ENCODE measurements around the gene TRPC3.

The TRPC3 gene

DNA sequence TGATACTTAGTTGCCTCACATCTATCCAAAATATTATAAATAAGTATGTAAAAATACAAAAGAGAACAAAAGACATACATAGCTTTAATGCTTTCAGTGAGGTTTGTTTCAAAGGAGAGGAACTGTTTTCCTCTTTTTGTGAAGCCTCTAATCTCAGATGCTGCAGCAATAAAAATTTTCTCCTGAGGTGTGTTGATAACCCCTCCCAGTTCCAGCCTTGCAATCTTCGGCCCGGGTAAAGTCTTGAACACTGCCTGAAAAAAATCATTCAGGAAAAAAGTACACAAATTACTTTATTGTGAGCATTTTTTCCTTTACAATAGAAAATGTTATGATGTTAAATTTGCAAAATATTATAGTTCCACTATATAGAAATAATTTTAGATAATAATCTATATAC, 90.4 kb downstream of the TRPC3 start:
- FAIRE-seq = no peak
- TF ChIP-seq, protein P1, sequence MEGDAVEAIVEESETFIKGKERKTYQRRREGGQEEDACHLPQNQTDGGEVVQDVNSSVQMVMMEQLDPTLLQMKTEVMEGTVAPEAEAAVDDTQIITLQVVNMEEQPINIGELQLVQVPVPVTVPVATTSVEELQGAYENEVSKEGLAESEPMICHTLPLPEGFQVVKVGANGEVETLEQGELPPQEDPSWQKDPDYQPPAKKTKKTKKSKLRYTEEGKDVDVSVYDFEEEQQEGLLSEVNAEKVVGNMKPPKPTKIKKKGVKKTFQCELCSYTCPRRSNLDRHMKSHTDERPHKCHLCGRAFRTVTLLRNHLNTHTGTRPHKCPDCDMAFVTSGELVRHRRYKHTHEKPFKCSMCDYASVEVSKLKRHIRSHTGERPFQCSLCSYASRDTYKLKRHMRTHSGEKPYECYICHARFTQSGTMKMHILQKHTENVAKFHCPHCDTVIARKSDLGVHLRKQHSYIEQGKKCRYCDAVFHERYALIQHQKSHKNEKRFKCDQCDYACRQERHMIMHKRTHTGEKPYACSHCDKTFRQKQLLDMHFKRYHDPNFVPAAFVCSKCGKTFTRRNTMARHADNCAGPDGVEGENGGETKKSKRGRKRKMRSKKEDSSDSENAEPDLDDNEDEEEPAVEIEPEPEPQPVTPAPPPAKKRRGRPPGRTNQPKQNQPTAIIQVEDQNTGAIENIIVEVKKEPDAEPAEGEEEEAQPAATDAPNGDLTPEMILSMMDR (IDR thresholded peaks at IDR 0.05; ENCODE audit: insufficient read depth, missing control alignments) = no peak
- DNase-seq (ENCODE audit: insufficient read length, low spot score) = no peak

DNA sequence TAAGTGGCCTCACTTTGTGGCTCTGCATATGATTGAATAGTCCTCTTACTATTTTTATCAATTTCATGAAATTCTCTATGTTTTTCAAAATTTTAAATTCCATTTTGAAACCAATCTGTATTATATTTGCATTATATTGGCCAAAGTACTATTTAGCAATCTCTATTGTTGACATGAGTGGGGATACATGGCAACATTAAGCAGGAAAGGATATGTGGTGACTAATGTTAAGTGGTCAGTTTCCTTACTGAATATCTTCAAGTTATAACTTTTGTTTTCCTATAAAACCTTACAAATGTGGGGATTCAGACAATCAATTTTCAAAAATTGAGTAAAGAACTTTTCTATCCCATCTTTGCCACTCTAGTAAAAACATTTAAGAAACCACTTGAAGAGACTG, 91.7 kb downstream of the TRPC3 start:
- no peak for DNase-seq (ENCODE audit: insufficient read length, low spot score)
- FAIRE-seq = no peak
- TF ChIP-seq, protein P1 (IDR thresholded peaks at IDR 0.05; ENCODE audit: insufficient read depth, missing control alignments) = no peak

DNA sequence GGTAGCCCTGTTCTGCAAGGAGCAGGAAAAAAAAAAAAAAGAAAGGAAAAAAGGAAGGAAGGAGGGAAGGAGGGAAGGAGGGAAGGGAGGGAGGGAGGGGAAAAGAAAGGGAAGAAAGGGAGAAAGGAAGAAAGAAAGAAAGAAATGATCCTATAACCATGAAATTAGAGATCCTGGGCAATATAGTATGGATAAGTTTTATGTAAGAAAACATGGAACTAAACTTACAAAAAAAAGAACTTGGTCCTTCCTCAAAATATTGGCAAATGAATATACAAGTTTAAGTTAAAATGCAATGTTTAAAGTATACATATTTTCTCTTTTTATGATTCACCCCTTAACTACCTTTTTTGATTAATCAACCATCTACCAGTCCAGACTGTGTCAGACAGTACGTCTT, 100.5 kb downstream of the TRPC3 start:
- DNase-seq (ENCODE audit: insufficient read length, low spot score) (no peak), FAIRE-seq (no peak)
- TF ChIP-seq, protein P1 (IDR thresholded peaks at IDR 0.05; ENCODE audit: insufficient read depth, missing control alignments) = no peak

DNA sequence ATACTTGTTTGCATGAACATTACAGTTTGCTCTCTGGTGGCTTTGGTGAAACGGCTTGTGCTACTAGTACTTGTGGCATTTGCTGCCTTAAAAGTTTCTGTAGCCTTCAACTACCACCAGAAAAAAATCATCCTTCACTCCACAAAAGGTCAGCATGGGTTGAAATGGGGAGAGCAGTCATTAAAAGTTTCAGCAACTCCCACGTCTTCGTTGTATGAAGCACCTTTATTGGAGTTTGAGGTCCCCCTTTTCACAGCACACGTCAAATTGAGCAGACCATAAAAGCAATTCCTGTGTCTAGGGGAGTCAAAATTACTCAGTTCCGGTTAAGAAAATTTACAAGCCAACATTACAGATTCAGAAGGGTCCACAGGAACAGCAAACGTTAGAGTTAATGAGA, 105.2 kb downstream of the TRPC3 start:
- TF ChIP-seq, protein P1 (IDR thresholded peaks at IDR 0.05; ENCODE audit: insufficient read depth, missing control alignments) = no peak
- FAIRE-seq = no peak

DNA sequence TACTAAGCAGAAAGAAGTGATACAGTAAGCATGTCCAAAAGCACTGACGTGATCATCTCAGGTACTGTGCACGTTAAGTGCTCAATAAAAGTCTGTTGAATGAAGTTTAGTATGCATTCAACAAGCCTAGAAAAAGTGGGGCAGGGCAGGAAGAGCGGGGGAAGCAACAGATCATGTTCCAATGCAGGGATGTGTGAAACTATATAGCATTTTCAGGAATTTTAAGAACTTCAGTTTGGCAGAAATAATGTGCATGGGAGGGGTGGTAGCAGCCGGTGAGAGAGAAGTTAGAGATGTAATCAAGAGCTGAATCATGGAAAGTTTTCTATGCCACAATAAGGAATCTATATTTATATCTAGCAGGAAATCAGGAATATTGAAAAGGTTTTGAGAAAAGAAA, 109.0 kb downstream of the TRPC3 start:
- TF ChIP-seq, protein P1 (IDR thresholded peaks at IDR 0.05; ENCODE audit: insufficient read depth, missing control alignments) = no peak
- FAIRE-seq (no peak), DNase-seq (ENCODE audit: insufficient read length, low spot score) (no peak)

More for the DNA sequence above, 105.2 kb downstream of the TRPC3 start:
- DNase-seq (ENCODE audit: insufficient read length, low spot score) = no peak

DNA sequence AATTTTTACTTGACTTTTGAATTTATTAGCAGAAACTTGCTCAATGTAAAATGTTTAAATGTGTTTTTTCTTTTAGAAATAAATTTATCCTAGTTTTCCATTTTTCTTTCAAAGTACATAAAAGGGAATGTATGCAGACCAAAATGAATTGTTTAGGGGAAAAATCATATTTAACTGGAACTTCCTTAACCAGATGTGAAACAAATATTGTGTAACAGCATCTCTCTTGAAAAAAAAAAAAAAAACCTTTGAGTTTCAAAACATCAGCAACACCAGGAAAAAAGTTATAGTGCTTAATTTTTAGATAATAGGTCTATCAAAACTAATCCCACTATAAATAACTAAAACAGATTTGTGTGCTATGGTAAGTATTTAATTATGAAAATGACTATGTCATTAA, 113.7 kb downstream of the TRPC3 start:
- no peak for DNase-seq (ENCODE audit: insufficient read length, low spot score)
- TF ChIP-seq, protein P1 (IDR thresholded peaks at IDR 0.05; ENCODE audit: insufficient read depth, missing control alignments) = no peak
- no peak for FAIRE-seq

DNA sequence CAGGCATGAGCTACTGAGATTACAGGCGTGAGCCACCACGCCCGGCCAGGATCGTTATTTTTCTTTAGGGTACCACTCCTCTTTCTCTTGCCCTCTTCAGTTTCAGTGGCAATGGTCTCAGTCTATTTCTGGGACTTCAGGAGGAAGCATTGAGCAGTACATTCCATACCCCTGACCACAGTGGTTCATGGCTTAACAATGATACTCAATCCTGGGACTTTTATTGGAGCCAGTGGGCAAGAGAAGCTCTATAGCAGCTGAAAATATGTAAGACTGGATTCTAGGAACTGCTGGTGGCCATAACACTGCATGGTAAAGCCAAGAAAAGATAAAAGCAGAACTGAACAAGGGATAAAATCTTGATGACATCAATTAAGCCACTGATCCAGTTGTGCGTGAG, 122.3 kb downstream of the TRPC3 start:
- FAIRE-seq (no peak), DNase-seq (ENCODE audit: insufficient read length, low spot score) (no peak)
- TF ChIP-seq, protein P1 (IDR thresholded peaks at IDR 0.05; ENCODE audit: insufficient read depth, missing control alignments) = no peak
